HUES64 (cell line): ENCODE measurements around the gene CCDC89.

ENCODE experiments used
- H3K27ac ChIP-seq: 2 replicates; pipeline ENCODE4 v1.7.0; 2013; ENCODE audit warnings: low read depth, low read length, inconsistent platforms
- H3K27me3 ChIP-seq: 2 replicates; pipeline ENCODE4 v1.6.1; 2013; ENCODE audit warnings: mild to moderate bottlenecking, low read length; ENCODE audit not compliant: insufficient read depth
- H3K36me3 ChIP-seq: 2 replicates; pipeline ENCODE4 v1.6.1; 2013; ENCODE audit warnings: mild to moderate bottlenecking, low read length; ENCODE audit not compliant: insufficient read depth
- H3K4me1 ChIP-seq: 2 replicates; pipeline ENCODE4 v1.6.1; 2013; ENCODE audit warnings: mild to moderate bottlenecking, low read length, moderate library complexity; ENCODE audit not compliant: insufficient read depth
- H3K4me3 ChIP-seq: 2 replicates; pipeline ENCODE4 v1.5.1; 2013; ENCODE audit warnings: mild to moderate bottlenecking, low read length, moderate library complexity
- H3K9ac ChIP-seq: 2 replicates; pipeline ENCODE4 v1.6.1; 2013; ENCODE audit warnings: mild to moderate bottlenecking, low read depth, low read length
- H3K9me3 ChIP-seq: 2 replicates; pipeline ENCODE4 v1.6.1; 2013; ENCODE audit warnings: low read depth, low read length; ENCODE audit not compliant: insufficient read depth
- WGBS: fragments of 150-250, 120-280 bp; methylation state at CpG from one replicate; pipeline ENCODE4 v1.1.7; 2013; ENCODE audit warnings: missing lambda C conversion rate; 5-methylcytosine and 5-hydroxymethylcytosine counted together

The CCDC89 gene

GRCh38 chr11:85643191-85643614 lies 42.8 kb downstream of the CCDC89 start:
- no peak overlapping the region for H3K4me3 ChIP-seq
- WGBS, result 82% methylated on average over 2 of the region's 2 CpGs
- peaks cover 3% of the 10 kb centered on the region for H3K36me3 ChIP-seq
- no peak overlapping the region for H3K9ac ChIP-seq
- no peak overlapping the region for H3K27ac ChIP-seq
- no peaks in the 10 kb centered on the region for H3K9me3 ChIP-seq
- 0 out of 2 replicates have a peak, but pooled peaks cover 3% of the 10 kb centered on the region for H3K27me3 ChIP-seq
- H3K4me1 ChIP-seq, result no peaks in the 10 kb centered on the region

GRCh38 chr11:85634747-85635146 lies 51.2 kb downstream of the CCDC89 start:
- Histone ChIP-seq H3K4me3 (no peak overlapping the region), H3K9me3 (no peaks in the 10 kb centered on the region), H3K36me3 (peaks cover 72% of the 10 kb centered on the region), H3K4me1 (peaks cover 3% of the 10 kb centered on the region; the same call in 1 of the 2 replicates), H3K27me3 (no peaks in the 10 kb centered on the region), H3K9ac (no peak overlapping the region), H3K27ac (no peak overlapping the region)
- 100% methylated on average over 3 of the region's 3 CpGs for WGBS
